Retina (tissue), 1 donor: ENCODE data around the gene CBR1.

Experiments
- DNase-seq: peaks from one replicate; pipeline ENCODE4 v3.0.0-alpha.2; 2016

CBR1 gene

DNA sequence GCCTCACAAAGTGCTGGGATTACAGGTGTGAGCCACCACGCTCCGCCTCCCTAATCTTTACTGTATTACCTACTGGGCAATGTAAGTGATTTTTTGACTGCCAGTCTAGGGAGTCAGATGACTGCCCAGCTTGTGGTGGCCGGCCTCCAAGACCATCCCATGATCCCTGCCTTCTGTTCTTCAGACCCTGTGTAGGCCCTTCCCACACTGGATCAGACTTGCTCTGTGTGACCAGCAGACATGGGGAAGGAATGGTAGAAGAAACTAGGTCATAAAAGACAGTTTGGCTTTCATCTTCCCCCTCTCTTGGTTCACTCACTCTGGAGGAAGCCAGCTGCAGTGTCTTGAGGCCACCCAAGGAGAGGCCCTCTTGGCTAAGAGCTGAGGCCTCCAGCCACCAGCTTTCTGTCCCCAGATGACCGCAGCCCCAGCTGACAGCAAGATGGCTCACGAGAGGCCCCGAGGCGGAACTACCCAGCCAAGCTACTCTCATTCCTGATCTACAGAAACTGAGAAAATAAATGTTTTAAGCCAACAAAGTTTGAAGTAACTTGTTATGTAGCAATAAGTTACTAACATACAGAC lies 50.6 kb downstream of the CBR1 start:
- no peak for DNase-seq
